T-helper 17 cell (primary cell): Measurements from ENCODE around the gene GPR39. TPM values are rescaled to one million over a fixed set of nuclear protein-coding genes. Genes with fewer than 3 reads are reported as not detected.

Experiments
- ATAC-seq: fragments of 150-1000 bp; cut with Tn5 transposase; 2 replicates; pipeline ENCODE4 v1.10.0; 2021; ENCODE audit warnings: mild to moderate bottlenecking, moderate library complexity
- DNase-seq, 3 donors: peaks; one replicate each; pipeline versions ENCODE4 v3.0.0 to v3.0.0-alpha.2; 2020 to 2021
- H3K9me3 ChIP-seq: one replicate; pipeline ENCODE4 v1.7.0; 2013; ENCODE audit warnings: low read length, mild to moderate bottlenecking; ENCODE audit not compliant: control insufficient read depth, poor library complexity, severe bottlenecking
- H3K27ac Mint-ChIP-seq: one replicate; pipeline ENCODE4 v1.8.0; 2022; ENCODE audit warnings: mild to moderate bottlenecking, moderate library complexity, mixed read lengths
- H3K27me3 Mint-ChIP-seq: one replicate; pipeline ENCODE4 v1.8.0; 2022; ENCODE audit warnings: mixed read lengths
- H3K36me3 Mint-ChIP-seq: one replicate; pipeline ENCODE4 v1.8.0; 2022; ENCODE audit warnings: low read depth, mixed read lengths
- H3K4me1 Mint-ChIP-seq: one replicate; pipeline ENCODE4 v1.8.0; 2022; ENCODE audit warnings: mild to moderate bottlenecking, mixed read lengths
- H3K4me3 Mint-ChIP-seq: one replicate; pipeline ENCODE4 v1.8.0; 2022; ENCODE audit warnings: mild to moderate bottlenecking, moderate library complexity, mixed read lengths
- total RNA-seq, 4 donors: library from RNA in 2 of 4; stranded (reverse) in 2 of 4; gene quantifications; one replicate each; pipeline ENCODE4 v1.2.3 and lab custom pipeline; 2022 to 2026

Gene GPR39
- total RNA-seq, 2 donors from 2014 or later, result 0.10 TPM; not detected in 1

- no peak for ATAC-seq
- no peaks in the 10 kb centered on the region for H3K4me1 Mint-ChIP-seq
- no peak overlapping the region for H3K27ac Mint-ChIP-seq
- no peaks in the 10 kb centered on the region for H3K9me3 ChIP-seq
- peak in 1 of 3 donors; percentile 8 for DNase-seq
- peaks cover 15% of the 10 kb centered on the region for H3K27me3 Mint-ChIP-seq
- no peak overlapping the region for H3K4me3 Mint-ChIP-seq
- no peaks in the 10 kb centered on the region for H3K36me3 Mint-ChIP-seq
These were observed 130.6 kb downstream of the GPR39 start for GRCh38 chr2:132547090-132547687.

GRCh38 chr2:132549935-132550670 lies 133.5 kb downstream of the GPR39 start:
- H3K4me1 Mint-ChIP-seq, result no peaks in the 10 kb centered on the region
- no peaks in the 10 kb centered on the region for H3K36me3 Mint-ChIP-seq
- no peak overlapping the region for H3K27ac Mint-ChIP-seq
- H3K4me3 Mint-ChIP-seq, result no peak overlapping the region
- ATAC-seq (no peak), DNase-seq (no peak)
- peaks cover 15% of the 10 kb centered on the region for H3K27me3 Mint-ChIP-seq
- no peaks in the 10 kb centered on the region for H3K9me3 ChIP-seq

GRCh38 chr2:132550946-132551345 lies 134.3 kb downstream of the GPR39 start:
- Mint-ChIP-seq H3K4me3 (no peak overlapping the region), H3K27me3 (peaks cover 18% of the 10 kb centered on the region), H3K36me3 (no peaks in the 10 kb centered on the region), H3K4me1 (no peaks in the 10 kb centered on the region), H3K27ac (no peak overlapping the region)
- DNase-seq (no peak), ATAC-seq (no peak)
- no peaks in the 10 kb centered on the region for H3K9me3 ChIP-seq

GRCh38 chr2:132557694-132558093 lies 141.1 kb downstream of the GPR39 start:
- no peaks in the 10 kb centered on the region for H3K36me3 Mint-ChIP-seq

GRCh38 chr2:132559326-132559725 lies 142.7 kb downstream of the GPR39 start:
- DNase-seq (no peak), ATAC-seq (no peak)
- Mint-ChIP-seq H3K27ac (no peak overlapping the region), H3K27me3 (peaks cover 4% of the 10 kb centered on the region), H3K4me3 (no peak overlapping the region), H3K4me1 (no peaks in the 10 kb centered on the region), H3K36me3 (no peaks in the 10 kb centered on the region)
- H3K9me3 ChIP-seq, result no peaks in the 10 kb centered on the region

More at GRCh38 chr2:132557694-132558093, 141.1 kb downstream of the GPR39 start:
- DNase-seq (no peak), ATAC-seq (no peak)
- Mint-ChIP-seq H3K27ac (no peak overlapping the region), H3K4me3 (no peak overlapping the region), H3K4me1 (no peaks in the 10 kb centered on the region), H3K27me3 (peaks cover 4% of the 10 kb centered on the region)
- H3K9me3 ChIP-seq, result no peaks in the 10 kb centered on the region

- H3K27me3 Mint-ChIP-seq, result peaks cover 4% of the 10 kb centered on the region
- H3K27ac Mint-ChIP-seq, result no peak overlapping the region
- ATAC-seq, result no peak
- DNase-seq, result no peak
- H3K9me3 ChIP-seq, result no peaks in the 10 kb centered on the region
- H3K36me3 Mint-ChIP-seq, result no peaks in the 10 kb centered on the region
- no peaks in the 10 kb centered on the region for H3K4me1 Mint-ChIP-seq
- no peak overlapping the region for H3K4me3 Mint-ChIP-seq
These were observed 143.3 kb downstream of the GPR39 start for GRCh38 chr2:132559921-132560320.

GRCh38 chr2:132560562-132560961 lies 144.0 kb downstream of the GPR39 start:
- no peaks in the 10 kb centered on the region for H3K4me1 Mint-ChIP-seq
- H3K9me3 ChIP-seq, result no peaks in the 10 kb centered on the region
- peaks cover under 1% of the 10 kb centered on the region for H3K27me3 Mint-ChIP-seq
- H3K4me3 Mint-ChIP-seq, result no peak overlapping the region
- ATAC-seq (no peak), DNase-seq (no peak)
- no peaks in the 10 kb centered on the region for H3K36me3 Mint-ChIP-seq
- H3K27ac Mint-ChIP-seq, result no peak overlapping the region

- DNase-seq, result no peak
- Mint-ChIP-seq H3K27me3 (no peaks in the 10 kb centered on the region), H3K27ac (no peak overlapping the region), H3K4me1 (no peaks in the 10 kb centered on the region), H3K4me3 (no peak overlapping the region), H3K36me3 (no peaks in the 10 kb centered on the region)
- no peaks in the 10 kb centered on the region for H3K9me3 ChIP-seq
- ATAC-seq, result no peak
These were observed 145.6 kb downstream of the GPR39 start for GRCh38 chr2:132562245-132562644.

GRCh38 chr2:132564065-132564464 lies 147.5 kb downstream of the GPR39 start:
- DNase-seq (no peak), ATAC-seq (no peak)
- H3K36me3 Mint-ChIP-seq, result no peaks in the 10 kb centered on the region
- H3K9me3 ChIP-seq, result no peaks in the 10 kb centered on the region
- no peak overlapping the region for H3K27ac Mint-ChIP-seq
- no peak overlapping the region for H3K4me3 Mint-ChIP-seq
- H3K4me1 Mint-ChIP-seq, result no peaks in the 10 kb centered on the region
- no peaks in the 10 kb centered on the region for H3K27me3 Mint-ChIP-seq

GRCh38 chr2:132566379-132566778 lies 149.8 kb downstream of the GPR39 start:
- Mint-ChIP-seq H3K36me3 (no peaks in the 10 kb centered on the region), H3K27ac (no peak overlapping the region), H3K4me1 (no peaks in the 10 kb centered on the region), H3K4me3 (no peak overlapping the region), H3K27me3 (no peaks in the 10 kb centered on the region)
- no peaks in the 10 kb centered on the region for H3K9me3 ChIP-seq
- DNase-seq, result no peak
- ATAC-seq, result no peak

- ATAC-seq (no peak), DNase-seq (no peak)
- Mint-ChIP-seq H3K27me3 (no peaks in the 10 kb centered on the region), H3K36me3 (no peaks in the 10 kb centered on the region), H3K4me3 (no peak overlapping the region), H3K27ac (no peak overlapping the region), H3K4me1 (no peaks in the 10 kb centered on the region)
- no peaks in the 10 kb centered on the region for H3K9me3 ChIP-seq
These were observed 151.1 kb downstream of the GPR39 start for GRCh38 chr2:132567682-132568081.

GRCh38 chr2:132568656-132569055 lies 152.1 kb downstream of the GPR39 start:
- ATAC-seq (no peak), DNase-seq (no peak)
- no peak overlapping the region for H3K4me3 Mint-ChIP-seq
- H3K27ac Mint-ChIP-seq, result no peak overlapping the region
- H3K9me3 ChIP-seq, result no peaks in the 10 kb centered on the region
- H3K36me3 Mint-ChIP-seq, result no peaks in the 10 kb centered on the region
- H3K27me3 Mint-ChIP-seq, result no peaks in the 10 kb centered on the region
- H3K4me1 Mint-ChIP-seq, result no peaks in the 10 kb centered on the region

GRCh38 chr2:132573444-132574007 lies 156.9 kb downstream of the GPR39 start:
- no peak overlapping the region for H3K4me3 Mint-ChIP-seq

GRCh38 chr2:132577686-132578085 lies 161.1 kb downstream of the GPR39 start:
- H3K4me3 Mint-ChIP-seq, result no peak overlapping the region
- no peaks in the 10 kb centered on the region for H3K9me3 ChIP-seq
- DNase-seq (no peak), ATAC-seq (no peak)
- H3K27me3 Mint-ChIP-seq, result no peaks in the 10 kb centered on the region
- no peak overlapping the region for H3K27ac Mint-ChIP-seq
- H3K36me3 Mint-ChIP-seq, result no peaks in the 10 kb centered on the region
- no peaks in the 10 kb centered on the region for H3K4me1 Mint-ChIP-seq

More at GRCh38 chr2:132573444-132574007, 156.9 kb downstream of the GPR39 start:
- H3K9me3 ChIP-seq, result no peaks in the 10 kb centered on the region
- H3K27me3 Mint-ChIP-seq, result no peaks in the 10 kb centered on the region
- DNase-seq (no peak), ATAC-seq (no peak)
- H3K27ac Mint-ChIP-seq, result no peak overlapping the region
- H3K4me1 Mint-ChIP-seq, result no peaks in the 10 kb centered on the region
- H3K36me3 Mint-ChIP-seq, result no peaks in the 10 kb centered on the region
